ENCODE results near the gene SRSF9.
"Not testable (repeated sequence)": the region's sequence is repeated elsewhere in the genome, so short reads cannot be mapped to it uniquely, and the experiment has no call there.

SRSF9 gene

GRCh38 chr12:120469450-120470149, at the start of gene SRSF9:
TSS of gene SRSF9 (minus strand) at chr12:120469748. CDS start at chr12:120469609, 139 bp downstream.
- DNase-seq (ENCODE audit: low spot score) = peak; percentile 97

GRCh38 chr12:120519324-120519723, 49.8 kb upstream of the SRSF9 start:
- not testable (repeated sequence) for DNase-seq (ENCODE audit: low spot score)

GRCh38 chr12:120515496-120515895, 45.9 kb upstream of the SRSF9 start:
- no peak for DNase-seq (ENCODE audit: low spot score)

- DNase-seq (ENCODE audit: low spot score) = no peak
Observed at GRCh38 chr12:120514002-120514401, 44.5 kb upstream of the SRSF9 start.

- DNase-seq (ENCODE audit: low spot score) = no peak
Observed at GRCh38 chr12:120508537-120508936, 39.0 kb upstream of the SRSF9 start.

GRCh38 chr12:120504587-120504986, 35.0 kb upstream of the SRSF9 start:
- no peak for DNase-seq (ENCODE audit: low spot score)

- DNase-seq (ENCODE audit: low spot score) = no peak
Observed at GRCh38 chr12:120500581-120500980, 31.0 kb upstream of the SRSF9 start.

GRCh38 chr12:120498870-120499515, 29.4 kb upstream of the SRSF9 start:
- DNase-seq (ENCODE audit: low spot score) = no peak

- no peak for DNase-seq (ENCODE audit: low spot score)
Observed at GRCh38 chr12:120497524-120498150, 28.1 kb upstream of the SRSF9 start.

GRCh38 chr12:120496413-120497340, 27.1 kb upstream of the SRSF9 start:
- peak; percentile 72 for DNase-seq (ENCODE audit: low spot score)

GRCh38 chr12:120495731-120496412, 26.3 kb upstream of the SRSF9 start, which contains the start of gene DYNLL1:
TSS of gene DYNLL1 (plus strand) at chr12:120496113. CDS start at chr12:120496422, 309 bp downstream.
- DNase-seq (ENCODE audit: low spot score) = peak; percentile 95

GRCh38 chr12:120495186-120495730, 25.7 kb upstream of the SRSF9 start:
- no peak for DNase-seq (ENCODE audit: low spot score)

GRCh38 chr12:120490833-120491512, 21.4 kb upstream of the SRSF9 start:
- DNase-seq (ENCODE audit: low spot score) = no peak

GRCh38 chr12:120490325-120490724, 20.8 kb upstream of the SRSF9 start:
- DNase-seq (ENCODE audit: low spot score) = no peak

- no peak for DNase-seq (ENCODE audit: low spot score)
Observed at GRCh38 chr12:120489018-120489417, 19.5 kb upstream of the SRSF9 start.

GRCh38 chr12:120488057-120488640, 18.6 kb upstream of the SRSF9 start:
- DNase-seq (ENCODE audit: low spot score) = no peak

GRCh38 chr12:120487552-120487951, 18.0 kb upstream of the SRSF9 start:
- not testable (repeated sequence) for DNase-seq (ENCODE audit: low spot score)

- no peak for DNase-seq (ENCODE audit: low spot score)
Observed at GRCh38 chr12:120485961-120486881, 16.7 kb upstream of the SRSF9 start.

GRCh38 chr12:120483621-120484020, 14.1 kb upstream of the SRSF9 start:
- DNase-seq (ENCODE audit: low spot score) = no peak
